Neural crest cell (in vitro differentiated cells): ENCODE measurements around the gene CX3CL1. TPM values are rescaled to one million over a fixed set of nuclear protein-coding genes. Genes with fewer than 3 reads are reported as not detected.

Experiments used
- DNase-seq: peaks from one replicate; pipeline ENCODE4 v3.0.0; 2021; ENCODE audit warnings: low read depth, mixed read lengths, low spot score
- H3K27ac Mint-ChIP-seq: one replicate; pipeline ENCODE4 v1.8.0; 2021; ENCODE audit warnings: mild to moderate bottlenecking, mixed read lengths; ENCODE audit not compliant: unreplicated experiment
- H3K27me3 Mint-ChIP-seq: 2 replicates; pipeline ENCODE4 v1.8.0; 2021; ENCODE audit warnings: low read depth, mild to moderate bottlenecking, mixed read lengths
- H3K36me3 Mint-ChIP-seq: 2 replicates; pipeline ENCODE4 v1.8.0; 2021; ENCODE audit warnings: low read depth, mild to moderate bottlenecking, mixed read lengths
- H3K4me1 Mint-ChIP-seq: 2 replicates; pipeline ENCODE4 v1.8.0; 2021; ENCODE audit warnings: mixed read lengths
- H3K4me3 Mint-ChIP-seq: one replicate; pipeline ENCODE4 v1.8.0; 2021; ENCODE audit warnings: mild to moderate bottlenecking, mixed read lengths
- H3K9me3 Mint-ChIP-seq: 2 replicates; pipeline ENCODE4 v1.8.0; 2021; ENCODE audit warnings: mixed read lengths
- total RNA-seq: library from RNA; stranded (reverse); gene quantifications from 2 replicates; pipeline ENCODE4 v1.2.1, GENCODE V29; 2021
- TF ChIP-seq, protein P1 (sequence below): fragments of 200-600 bp; sonication (generic); conservative IDR thresholded peaks from 2 replicates; pipeline ENCODE4 v1.5.0; 2021; ENCODE audit warnings: antibody characterized with exemption, mild to moderate bottlenecking

Gene CX3CL1
- total RNA-seq, 1 donor from 2014 or later, result 6.0 TPM

DNA sequence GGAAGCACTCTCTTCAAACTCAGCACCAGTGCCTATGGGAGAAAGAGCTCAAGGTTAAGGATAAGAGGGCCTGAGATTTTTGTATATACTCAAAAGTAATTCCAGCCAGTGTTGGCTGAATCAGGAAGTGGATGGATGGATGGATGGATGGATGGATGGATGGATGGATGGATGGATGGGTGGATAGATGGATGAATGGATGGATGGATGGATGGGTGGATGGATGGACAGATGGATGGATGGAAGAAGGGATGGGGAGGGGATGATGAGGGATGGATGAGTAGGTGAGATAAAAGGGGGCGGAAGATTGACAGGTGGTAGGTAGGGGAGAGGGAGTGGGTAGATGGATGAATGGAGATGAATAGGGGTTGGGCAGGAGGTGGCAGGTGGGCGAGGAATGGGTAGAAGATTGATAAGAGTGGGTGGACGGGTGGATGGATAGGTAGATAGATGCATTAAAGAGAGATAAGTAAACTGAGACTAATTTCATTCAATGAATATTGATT, 4.1 kb downstream of the CX3CL1 start:
- no peak overlapping the region for H3K27ac Mint-ChIP-seq
- H3K4me3 Mint-ChIP-seq, result no peak overlapping the region
- TF ChIP-seq, protein P1, sequence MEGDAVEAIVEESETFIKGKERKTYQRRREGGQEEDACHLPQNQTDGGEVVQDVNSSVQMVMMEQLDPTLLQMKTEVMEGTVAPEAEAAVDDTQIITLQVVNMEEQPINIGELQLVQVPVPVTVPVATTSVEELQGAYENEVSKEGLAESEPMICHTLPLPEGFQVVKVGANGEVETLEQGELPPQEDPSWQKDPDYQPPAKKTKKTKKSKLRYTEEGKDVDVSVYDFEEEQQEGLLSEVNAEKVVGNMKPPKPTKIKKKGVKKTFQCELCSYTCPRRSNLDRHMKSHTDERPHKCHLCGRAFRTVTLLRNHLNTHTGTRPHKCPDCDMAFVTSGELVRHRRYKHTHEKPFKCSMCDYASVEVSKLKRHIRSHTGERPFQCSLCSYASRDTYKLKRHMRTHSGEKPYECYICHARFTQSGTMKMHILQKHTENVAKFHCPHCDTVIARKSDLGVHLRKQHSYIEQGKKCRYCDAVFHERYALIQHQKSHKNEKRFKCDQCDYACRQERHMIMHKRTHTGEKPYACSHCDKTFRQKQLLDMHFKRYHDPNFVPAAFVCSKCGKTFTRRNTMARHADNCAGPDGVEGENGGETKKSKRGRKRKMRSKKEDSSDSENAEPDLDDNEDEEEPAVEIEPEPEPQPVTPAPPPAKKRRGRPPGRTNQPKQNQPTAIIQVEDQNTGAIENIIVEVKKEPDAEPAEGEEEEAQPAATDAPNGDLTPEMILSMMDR, result no peak
- no peaks in the 10 kb centered on the region for H3K27me3 Mint-ChIP-seq
- H3K36me3 Mint-ChIP-seq, result no peaks in the 10 kb centered on the region
- peaks cover 44% of the 10 kb centered on the region for H3K4me1 Mint-ChIP-seq
- no peak for DNase-seq
- H3K9me3 Mint-ChIP-seq, result no peaks in the 10 kb centered on the region

DNA sequence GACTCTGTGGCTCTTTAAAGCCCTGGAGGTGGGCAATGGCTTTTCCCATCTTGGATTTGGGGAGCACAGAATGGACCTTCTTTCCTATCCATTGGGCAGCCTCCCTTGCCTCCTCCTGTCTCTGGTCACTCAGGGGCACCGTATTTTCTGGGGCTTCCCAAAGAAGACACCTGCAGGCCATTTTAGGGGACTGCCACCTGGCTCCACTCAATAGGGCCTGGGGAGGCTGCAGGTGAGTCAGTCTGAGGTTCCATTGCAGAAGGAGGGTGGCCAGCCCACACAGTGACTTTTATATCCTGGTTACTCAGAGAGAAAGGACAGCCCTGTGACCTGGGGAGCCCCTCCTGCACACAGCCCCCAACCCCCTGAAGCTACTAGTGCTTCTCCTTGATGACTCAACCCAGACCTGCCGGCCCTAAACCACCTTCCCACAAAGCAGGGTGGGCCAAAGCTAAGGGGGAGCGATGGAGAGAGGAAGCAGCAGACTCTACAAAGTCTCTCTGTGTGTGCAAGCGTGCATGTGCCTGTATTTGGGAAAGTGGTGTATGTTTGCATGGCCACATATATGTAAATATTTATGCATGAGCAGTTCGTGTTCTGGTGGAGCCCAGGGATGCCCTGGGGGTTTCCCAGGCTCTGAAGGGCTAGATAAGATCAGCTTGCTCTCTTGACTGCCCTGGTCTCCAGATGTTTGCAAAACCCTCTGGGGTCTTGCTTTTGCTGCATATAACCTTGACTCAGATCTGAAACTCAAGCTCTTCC, 5.0 kb downstream of the CX3CL1 start:
- peak overlapping the region; percentile 92 for H3K27ac Mint-ChIP-seq
- no peak overlapping the region for H3K4me3 Mint-ChIP-seq
- peaks cover 37% of the 10 kb centered on the region for H3K4me1 Mint-ChIP-seq
- no peaks in the 10 kb centered on the region for H3K9me3 Mint-ChIP-seq
- H3K36me3 Mint-ChIP-seq, result no peaks in the 10 kb centered on the region
- H3K27me3 Mint-ChIP-seq, result no peaks in the 10 kb centered on the region
- no peak for DNase-seq
- TF ChIP-seq, protein P1, result no peak

DNA sequence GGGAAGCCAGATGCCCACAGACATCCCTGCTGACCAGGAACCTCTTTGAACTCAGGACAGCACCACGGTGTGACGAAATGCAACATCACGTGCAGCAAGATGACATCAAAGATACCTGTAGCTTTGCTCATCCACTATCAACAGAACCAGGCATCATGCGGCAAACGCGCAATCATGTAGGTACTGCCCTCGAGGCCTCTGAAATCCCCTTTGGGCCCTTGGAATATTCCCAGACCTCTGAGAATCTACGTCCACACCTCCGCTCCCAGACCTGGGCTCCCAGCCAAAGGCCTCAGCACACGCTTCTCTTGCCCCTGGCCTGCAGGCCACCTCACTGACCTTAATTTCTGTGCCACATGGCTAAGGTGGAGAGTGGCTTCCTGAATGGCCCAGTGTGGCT, 7.3 kb downstream of the CX3CL1 start:
- TF ChIP-seq, protein P1, result no peak
- Mint-ChIP-seq H3K27ac (no peak overlapping the region), H3K4me1 (peaks cover 16% of the 10 kb centered on the region), H3K4me3 (no peak overlapping the region), H3K9me3 (no peaks in the 10 kb centered on the region), H3K36me3 (no peaks in the 10 kb centered on the region), H3K27me3 (no peaks in the 10 kb centered on the region)
- DNase-seq, result no peak

DNA sequence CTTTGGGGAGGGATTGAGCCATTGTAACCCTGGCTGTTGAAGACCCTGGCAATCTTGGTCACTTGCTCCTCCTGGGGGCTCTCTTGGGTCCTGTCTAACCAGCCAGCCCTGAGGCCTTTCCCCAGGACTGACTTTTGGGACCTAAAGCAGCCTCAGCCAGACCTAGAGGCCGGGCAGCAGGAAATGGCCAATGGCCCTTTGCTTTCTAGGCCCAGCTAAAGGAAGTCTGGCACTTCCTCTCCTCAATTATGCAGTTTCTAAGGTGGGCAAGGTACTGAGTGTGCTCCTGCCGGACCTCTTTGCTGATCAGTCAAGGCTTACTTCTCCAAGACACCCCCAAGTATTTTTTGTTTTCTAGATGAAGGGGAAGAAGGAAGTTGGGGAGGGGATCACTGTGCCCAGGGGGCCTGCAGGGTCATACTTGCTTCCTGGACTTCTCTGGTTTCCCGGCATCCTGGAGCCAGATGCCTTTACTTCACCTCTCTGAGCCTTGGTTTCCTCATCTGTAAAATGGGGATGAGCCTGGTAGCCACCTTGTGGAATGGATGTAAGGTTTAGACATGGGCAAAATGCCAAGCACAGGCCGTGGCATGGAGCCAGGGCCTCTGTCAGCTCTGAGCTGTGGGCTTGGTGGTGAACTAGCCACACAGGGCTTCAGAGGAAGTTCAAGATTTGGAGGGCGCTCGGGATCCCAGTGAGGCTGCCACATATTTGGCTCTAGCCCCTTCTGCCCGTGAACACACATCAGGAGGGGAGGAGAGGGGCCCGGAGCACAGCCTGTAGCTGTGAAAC, 8.6 kb downstream of the CX3CL1 start:
- no peaks in the 10 kb centered on the region for H3K36me3 Mint-ChIP-seq
- TF ChIP-seq, protein P1, result no peak
- H3K9me3 Mint-ChIP-seq, result no peaks in the 10 kb centered on the region
- no peak overlapping the region for H3K27ac Mint-ChIP-seq
- H3K4me1 Mint-ChIP-seq, result peaks cover 14% of the 10 kb centered on the region
- no peak overlapping the region for H3K4me3 Mint-ChIP-seq
- DNase-seq, result no peak
- H3K27me3 Mint-ChIP-seq, result no peaks in the 10 kb centered on the region

DNA sequence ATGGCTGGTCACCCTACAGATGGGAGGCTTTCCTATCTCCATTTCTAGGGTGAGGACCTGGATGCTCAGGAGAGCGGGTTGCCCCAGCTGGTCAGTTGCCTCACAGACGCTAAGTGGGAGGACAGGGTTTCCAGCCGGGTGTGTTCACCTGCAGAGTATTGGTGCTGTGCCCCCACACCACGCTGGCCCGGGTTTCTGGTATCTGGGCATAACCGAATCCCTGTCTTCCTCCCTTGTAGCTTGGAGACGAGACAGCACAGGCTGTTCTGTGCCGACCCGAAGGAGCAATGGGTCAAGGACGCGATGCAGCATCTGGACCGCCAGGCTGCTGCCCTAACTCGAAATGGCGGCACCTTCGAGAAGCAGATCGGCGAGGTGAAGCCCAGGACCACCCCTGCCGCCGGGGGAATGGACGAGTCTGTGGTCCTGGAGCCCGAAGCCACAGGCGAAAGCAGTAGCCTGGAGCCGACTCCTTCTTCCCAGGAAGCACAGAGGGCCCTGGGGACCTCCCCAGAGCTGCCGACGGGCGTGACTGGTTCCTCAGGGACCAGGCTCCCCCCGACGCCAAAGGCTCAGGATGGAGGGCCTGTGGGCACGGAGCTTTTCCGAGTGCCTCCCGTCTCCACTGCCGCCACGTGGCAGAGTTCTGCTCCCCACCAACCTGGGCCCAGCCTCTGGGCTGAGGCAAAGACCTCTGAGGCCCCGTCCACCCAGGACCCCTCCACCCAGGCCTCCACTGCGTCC, 9.7 kb downstream of the CX3CL1 start:
- peaks cover 3% of the 10 kb centered on the region for H3K27me3 Mint-ChIP-seq
- no peak for DNase-seq
- no peaks in the 10 kb centered on the region for H3K36me3 Mint-ChIP-seq
- H3K4me1 Mint-ChIP-seq, result peaks cover 14% of the 10 kb centered on the region
- no peak overlapping the region for H3K27ac Mint-ChIP-seq
- H3K9me3 Mint-ChIP-seq, result no peaks in the 10 kb centered on the region
- TF ChIP-seq, protein P1, result no peak
- H3K4me3 Mint-ChIP-seq, result no peak overlapping the region
